ENCODE measurements around the gene FBXL14. TPM values are rescaled to one million over a fixed set of nuclear protein-coding genes. Genes with fewer than 3 reads are reported as not detected.

Gene FBXL14
- total and polyA plus RNA-seq, 4 donors = 0.67 to 7.5 (median 4.9) TPM

DNA sequence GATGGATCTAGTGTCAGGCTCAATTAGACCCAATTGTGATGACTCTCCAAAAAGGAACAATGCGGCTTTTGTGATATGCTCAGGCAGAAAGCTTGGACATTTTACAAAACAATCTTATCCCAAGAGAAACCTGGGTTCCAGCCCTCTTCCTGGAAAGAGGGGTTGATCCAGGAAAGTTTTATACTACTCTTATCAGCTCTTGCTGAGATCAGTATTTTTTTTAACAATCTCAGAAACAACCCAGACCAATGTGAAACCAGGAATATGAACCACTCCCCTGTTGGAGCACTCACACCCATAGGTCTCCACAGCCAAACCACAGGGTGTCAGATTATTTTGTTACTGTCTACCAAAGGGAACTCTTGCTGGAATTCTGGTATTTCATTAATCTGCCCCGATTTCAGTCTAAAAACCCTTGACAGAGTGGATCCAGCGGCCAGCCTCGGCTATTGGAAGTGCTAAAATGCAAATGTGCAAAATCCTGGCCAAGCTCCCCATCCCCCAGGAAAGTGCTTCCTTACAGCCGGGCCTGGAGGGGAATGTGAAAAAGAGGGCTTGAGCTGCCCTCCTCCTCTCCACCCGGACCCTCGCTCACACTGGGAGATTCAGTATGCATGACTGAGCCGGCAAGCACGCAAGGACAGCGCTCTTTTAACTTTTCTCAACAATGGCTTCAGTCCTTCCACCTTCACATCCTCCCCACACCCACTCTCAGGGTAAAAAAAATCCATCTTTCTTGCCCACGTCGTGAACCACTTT, 4.0 kb downstream of the FBXL14 start:
- WGBS = 58% methylated on average over 12 of the region's 12 CpGs
- DNase-seq (ENCODE audit: low spot score) = no peak
- no peaks in the 10 kb centered on the region for H3K27me3 ChIP-seq (ENCODE audit: control insufficient read depth in 4 of 4, insufficient read depth in 4 of 4, low read length in 3 of 4)

More for the DNA sequence above, 4.0 kb downstream of the FBXL14 start:
- TF ChIP-seq EGR1 (IDR thresholded peaks at IDR 0.05; ENCODE audit: low read depth in 2 of 2) = no peak
- no peak for TF ChIP-seq GABPA (IDR thresholded peaks at IDR 0.05 in 1 of 2, conservative IDR thresholded peaks at IDR 0.05 in 1 of 2)
- TF ChIP-seq HNF4G (IDR thresholded peaks at IDR 0.05) = no peak
- no peak for TF ChIP-seq NR2F2 (IDR thresholded peaks at IDR 0.05)
- TF ChIP-seq SP1 (IDR thresholded peaks at IDR 0.05) = no peak
- TF ChIP-seq FOXA1 (IDR thresholded peaks at IDR 0.05) = no peak
- no peak for TF ChIP-seq RXRA (IDR thresholded peaks at IDR 0.05)
- no peak for TF ChIP-seq JUND (IDR thresholded peaks at IDR 0.05)
- TF ChIP-seq, protein P1, sequence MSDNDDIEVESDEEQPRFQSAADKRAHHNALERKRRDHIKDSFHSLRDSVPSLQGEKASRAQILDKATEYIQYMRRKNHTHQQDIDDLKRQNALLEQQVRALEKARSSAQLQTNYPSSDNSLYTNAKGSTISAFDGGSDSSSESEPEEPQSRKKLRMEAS (IDR thresholded peaks at IDR 0.05) = no peak
- no peak for TF ChIP-seq FOXA2 (IDR thresholded peaks at IDR 0.05)
- no peak for TF ChIP-seq TAF1 (conservative IDR thresholded peaks at IDR 0.05)
- TF ChIP-seq, protein P2, sequence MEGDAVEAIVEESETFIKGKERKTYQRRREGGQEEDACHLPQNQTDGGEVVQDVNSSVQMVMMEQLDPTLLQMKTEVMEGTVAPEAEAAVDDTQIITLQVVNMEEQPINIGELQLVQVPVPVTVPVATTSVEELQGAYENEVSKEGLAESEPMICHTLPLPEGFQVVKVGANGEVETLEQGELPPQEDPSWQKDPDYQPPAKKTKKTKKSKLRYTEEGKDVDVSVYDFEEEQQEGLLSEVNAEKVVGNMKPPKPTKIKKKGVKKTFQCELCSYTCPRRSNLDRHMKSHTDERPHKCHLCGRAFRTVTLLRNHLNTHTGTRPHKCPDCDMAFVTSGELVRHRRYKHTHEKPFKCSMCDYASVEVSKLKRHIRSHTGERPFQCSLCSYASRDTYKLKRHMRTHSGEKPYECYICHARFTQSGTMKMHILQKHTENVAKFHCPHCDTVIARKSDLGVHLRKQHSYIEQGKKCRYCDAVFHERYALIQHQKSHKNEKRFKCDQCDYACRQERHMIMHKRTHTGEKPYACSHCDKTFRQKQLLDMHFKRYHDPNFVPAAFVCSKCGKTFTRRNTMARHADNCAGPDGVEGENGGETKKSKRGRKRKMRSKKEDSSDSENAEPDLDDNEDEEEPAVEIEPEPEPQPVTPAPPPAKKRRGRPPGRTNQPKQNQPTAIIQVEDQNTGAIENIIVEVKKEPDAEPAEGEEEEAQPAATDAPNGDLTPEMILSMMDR (IDR thresholded peaks at IDR 0.05; ENCODE audit: low read depth, low read length, missing input control) = no peak
- TF ChIP-seq, protein P3, sequence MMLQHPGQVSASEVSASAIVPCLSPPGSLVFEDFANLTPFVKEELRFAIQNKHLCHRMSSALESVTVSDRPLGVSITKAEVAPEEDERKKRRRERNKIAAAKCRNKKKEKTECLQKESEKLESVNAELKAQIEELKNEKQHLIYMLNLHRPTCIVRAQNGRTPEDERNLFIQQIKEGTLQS (IDR thresholded peaks at IDR 0.05) = no peak
- TF ChIP-seq, protein P4, sequence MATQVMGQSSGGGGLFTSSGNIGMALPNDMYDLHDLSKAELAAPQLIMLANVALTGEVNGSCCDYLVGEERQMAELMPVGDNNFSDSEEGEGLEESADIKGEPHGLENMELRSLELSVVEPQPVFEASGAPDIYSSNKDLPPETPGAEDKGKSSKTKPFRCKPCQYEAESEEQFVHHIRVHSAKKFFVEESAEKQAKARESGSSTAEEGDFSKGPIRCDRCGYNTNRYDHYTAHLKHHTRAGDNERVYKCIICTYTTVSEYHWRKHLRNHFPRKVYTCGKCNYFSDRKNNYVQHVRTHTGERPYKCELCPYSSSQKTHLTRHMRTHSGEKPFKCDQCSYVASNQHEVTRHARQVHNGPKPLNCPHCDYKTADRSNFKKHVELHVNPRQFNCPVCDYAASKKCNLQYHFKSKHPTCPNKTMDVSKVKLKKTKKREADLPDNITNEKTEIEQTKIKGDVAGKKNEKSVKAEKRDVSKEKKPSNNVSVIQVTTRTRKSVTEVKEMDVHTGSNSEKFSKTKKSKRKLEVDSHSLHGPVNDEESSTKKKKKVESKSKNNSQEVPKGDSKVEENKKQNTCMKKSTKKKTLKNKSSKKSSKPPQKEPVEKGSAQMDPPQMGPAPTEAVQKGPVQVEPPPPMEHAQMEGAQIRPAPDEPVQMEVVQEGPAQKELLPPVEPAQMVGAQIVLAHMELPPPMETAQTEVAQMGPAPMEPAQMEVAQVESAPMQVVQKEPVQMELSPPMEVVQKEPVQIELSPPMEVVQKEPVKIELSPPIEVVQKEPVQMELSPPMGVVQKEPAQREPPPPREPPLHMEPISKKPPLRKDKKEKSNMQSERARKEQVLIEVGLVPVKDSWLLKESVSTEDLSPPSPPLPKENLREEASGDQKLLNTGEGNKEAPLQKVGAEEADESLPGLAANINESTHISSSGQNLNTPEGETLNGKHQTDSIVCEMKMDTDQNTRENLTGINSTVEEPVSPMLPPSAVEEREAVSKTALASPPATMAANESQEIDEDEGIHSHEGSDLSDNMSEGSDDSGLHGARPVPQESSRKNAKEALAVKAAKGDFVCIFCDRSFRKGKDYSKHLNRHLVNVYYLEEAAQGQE (IDR thresholded peaks at IDR 0.05) = no peak
- TF ChIP-seq HNF4A (conservative IDR thresholded peaks at IDR 0.05) = no peak
- TF ChIP-seq, protein P5, sequence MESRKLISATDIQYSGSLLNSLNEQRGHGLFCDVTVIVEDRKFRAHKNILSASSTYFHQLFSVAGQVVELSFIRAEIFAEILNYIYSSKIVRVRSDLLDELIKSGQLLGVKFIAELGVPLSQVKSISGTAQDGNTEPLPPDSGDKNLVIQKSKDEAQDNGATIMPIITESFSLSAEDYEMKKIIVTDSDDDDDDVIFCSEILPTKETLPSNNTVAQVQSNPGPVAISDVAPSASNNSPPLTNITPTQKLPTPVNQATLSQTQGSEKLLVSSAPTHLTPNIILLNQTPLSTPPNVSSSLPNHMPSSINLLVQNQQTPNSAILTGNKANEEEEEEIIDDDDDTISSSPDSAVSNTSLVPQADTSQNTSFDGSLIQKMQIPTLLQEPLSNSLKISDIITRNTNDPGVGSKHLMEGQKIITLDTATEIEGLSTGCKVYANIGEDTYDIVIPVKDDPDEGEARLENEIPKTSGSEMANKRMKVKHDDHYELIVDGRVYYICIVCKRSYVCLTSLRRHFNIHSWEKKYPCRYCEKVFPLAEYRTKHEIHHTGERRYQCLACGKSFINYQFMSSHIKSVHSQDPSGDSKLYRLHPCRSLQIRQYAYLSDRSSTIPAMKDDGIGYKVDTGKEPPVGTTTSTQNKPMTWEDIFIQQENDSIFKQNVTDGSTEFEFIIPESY (IDR thresholded peaks at IDR 0.05) = no peak
- no peak for TF ChIP-seq YY1 (IDR thresholded peaks at IDR 0.05)
- Histone ChIP-seq H3K9me3 (ENCODE audit: control insufficient read depth in 4 of 4, low read length in 3 of 4) (no peaks in the 10 kb centered on the region), H3K36me3 (ENCODE audit: control insufficient read depth in 4 of 4, insufficient read depth in 3 of 4, low read depth in 1 of 4, low read length in 3 of 4) (no peaks in the 10 kb centered on the region), H3K4me3 (ENCODE audit: low read depth in 1 of 3, low read length in 3 of 3) (no peak overlapping the region), H3K9ac (ENCODE audit: low read depth in 1 of 2, low read length in 2 of 2) (no peak overlapping the region), H3K4me1 (ENCODE audit: control insufficient read depth in 4 of 4, insufficient read depth in 4 of 4, low read length in 3 of 4) (peaks cover 7 to 49% (median 37%) of the 10 kb centered on the region in 4 donors), H3K27ac (ENCODE audit: low read depth in 1 of 2, low read length in 2 of 2) (peak overlapping the region; percentile 18 to 71)
